HG03196 (cell line): Measurements from ENCODE around the gene ALG2.
A peak's percentile ranks its signal among the peaks of the same experiment; 100 is the strongest.

ENCODE experiments used
- ATAC-seq: cut with Tn5 transposase; IDR thresholded peaks from one replicate; pipeline ENCODE4 v1.9.1; 2021; ENCODE audit not compliant: unreplicated experiment

ALG2 gene

DNA sequence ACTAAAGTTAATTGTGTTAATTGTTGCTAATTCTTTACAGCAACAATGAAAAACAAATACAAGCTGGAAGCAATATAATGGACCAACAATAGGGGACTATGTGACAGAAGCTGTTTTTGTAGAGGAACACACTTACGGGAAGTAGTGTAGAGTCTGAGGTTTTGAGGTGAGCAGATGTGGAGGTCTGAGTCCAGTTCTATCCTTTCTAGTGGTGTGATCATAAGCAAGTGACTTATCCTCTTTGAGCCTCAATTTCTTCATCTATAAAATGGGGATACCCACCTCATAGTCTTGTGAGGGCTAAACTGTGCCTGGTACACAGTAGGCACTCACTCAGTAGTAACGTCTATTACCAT, 28.3 kb downstream of the ALG2 start:
- ATAC-seq: no peak

DNA sequence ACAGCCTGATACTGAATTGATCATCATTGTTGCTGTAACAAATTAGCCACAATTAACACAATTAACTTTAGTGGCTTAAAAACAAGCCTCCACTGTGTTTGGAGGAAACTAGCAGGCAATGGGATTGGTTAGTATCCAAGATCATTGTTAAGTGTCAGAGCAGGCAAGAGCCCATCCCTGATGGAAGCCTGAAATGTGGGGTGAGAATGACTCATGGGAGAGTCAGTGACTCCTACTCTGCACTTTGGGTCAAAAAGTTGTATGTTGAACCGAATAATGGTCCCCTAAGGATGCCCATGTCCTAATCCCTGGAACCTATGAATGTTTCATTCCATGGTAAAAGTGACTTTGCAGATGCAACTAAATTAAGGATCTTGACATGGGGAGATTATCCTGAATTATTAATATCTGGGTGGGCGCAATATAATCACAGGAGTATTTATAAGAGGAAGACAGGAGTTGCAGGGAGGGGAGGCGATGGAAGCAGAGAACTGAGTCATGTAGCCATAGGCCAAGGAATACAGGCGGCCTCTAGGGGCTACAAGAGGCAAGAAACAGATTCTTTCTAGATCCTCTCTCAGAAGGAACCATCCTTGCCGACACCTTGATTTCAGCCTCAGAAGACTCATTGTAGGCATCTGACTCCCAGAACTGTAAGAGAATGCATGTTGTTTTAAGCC, 28.8 kb downstream of the ALG2 start:
- no peak for ATAC-seq

DNA sequence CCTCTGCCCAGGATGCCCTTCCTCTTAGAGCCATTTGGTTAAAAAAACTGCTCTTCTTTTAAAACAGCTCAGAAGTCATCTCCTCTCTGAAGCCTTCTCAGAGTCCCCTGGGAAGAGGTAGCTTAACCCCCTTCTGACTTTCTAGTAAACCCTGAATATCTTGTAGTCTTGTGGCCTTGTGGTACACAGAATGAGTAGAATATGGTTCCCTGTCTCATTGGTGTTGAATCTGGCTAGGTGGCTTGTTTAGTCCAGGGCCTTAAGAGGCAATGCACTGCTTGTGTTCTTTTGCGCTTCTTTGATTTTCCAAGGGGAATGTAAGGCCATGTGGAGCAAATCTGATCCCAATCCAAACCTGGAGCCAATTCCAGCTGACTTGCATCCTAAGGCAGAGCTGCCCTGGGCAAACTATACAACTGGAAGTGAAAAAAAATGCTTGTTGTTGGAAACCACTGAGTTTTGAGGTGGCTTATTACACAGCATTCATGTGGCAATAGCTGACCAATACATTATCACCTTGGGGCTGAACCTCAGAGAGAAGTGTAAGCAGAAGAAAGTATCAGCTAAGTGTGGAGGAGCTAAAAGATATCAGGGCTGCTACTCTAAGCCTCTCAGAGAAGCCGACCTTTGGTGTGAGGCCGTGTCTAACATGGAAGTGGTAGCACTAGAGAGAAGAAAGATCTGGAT, 31.0 kb downstream of the ALG2 start:
- ATAC-seq: no peak

DNA sequence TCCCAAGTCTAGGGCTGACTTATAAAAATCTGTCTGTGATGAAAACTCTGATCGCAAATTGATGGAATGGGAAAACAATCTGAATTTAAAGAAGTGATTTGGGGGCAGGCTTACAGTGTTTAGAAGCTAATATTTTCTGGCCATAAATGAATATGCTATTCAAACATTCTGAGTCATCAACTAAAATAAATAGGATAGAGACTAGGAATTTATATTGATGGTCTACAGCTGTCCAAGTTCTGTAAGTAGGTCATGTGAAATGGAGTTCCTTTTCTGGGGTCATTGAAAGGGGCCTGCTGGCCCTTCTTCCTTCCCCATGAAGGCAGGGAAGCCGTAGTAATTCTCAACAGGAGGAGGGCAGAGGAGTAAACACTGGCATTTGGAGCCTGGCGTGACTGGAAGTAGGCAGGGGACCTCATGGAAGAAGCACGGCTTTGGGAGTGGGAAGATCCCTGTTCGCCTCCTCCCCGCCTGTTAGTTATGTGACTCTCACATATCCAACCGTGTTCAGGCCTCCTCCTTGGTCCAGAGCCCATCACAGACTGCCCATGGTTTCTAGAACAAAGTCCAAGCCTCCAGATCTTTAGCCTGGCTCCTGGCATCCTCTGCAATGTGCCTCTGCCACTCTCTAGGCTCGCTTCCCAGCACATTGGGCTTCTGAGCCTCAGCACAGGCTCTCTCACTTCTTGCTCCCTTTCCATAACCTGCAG, 31.7 kb downstream of the ALG2 start:
- no peak for ATAC-seq

DNA sequence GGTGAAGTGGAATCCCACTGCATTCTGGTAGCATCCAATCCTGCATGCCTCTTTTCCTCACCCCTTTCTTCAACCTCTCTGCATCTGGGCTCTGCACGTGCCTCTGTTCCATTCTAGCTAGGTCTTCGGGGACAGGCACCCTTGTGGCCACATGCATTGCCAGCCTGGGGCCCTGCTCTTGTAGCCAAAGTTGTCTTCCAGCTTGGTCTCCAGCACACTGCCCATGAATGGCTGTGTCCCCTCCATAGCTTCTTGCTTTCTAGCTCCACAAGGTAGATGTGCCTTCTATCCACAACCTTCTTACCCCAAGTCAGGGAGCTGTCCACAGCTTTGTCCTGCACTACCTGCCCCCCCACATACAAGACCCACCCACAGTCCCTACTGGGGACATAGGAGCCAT, 32.6 kb downstream of the ALG2 start:
- no peak for ATAC-seq

DNA sequence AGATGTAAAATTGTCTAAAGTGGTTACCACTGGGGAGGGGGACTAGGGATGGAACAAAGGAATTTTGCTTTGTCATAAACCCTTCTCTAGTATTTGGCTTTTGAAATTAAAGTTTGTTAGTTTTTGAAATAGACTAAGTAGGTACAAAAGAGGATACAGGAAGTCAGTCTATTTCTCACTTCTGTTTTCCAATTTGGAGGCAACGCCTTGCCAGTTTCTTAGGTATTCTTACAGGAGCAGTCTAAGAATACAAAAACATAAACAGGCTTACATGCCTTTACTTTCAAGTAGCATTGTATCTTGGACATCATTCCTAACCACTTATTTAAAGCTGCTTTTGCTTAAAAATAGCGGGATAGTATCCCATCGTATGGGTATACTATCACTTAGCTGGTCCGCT, 34.4 kb downstream of the ALG2 start:
- ATAC-seq: no peak

DNA sequence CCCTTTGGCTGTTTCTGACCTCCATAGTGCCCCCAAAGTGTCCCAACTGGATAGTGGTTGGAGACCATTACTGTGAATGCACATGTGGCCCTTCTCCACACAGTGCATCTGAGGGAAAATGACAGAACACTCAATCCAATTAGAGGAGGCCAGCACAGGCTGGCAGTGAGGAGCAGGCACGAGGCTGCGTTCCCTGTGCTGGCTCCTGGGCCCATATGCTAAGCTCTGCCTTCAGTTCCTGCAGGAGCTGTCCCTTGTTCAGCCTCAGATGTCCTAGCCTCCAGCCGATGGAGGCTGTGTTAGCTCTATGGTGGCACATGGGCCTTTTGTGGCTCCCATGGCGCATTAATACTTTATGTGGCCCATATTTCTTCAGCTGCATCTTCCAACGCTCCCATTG, 35.8 kb downstream of the ALG2 start:
- no peak for ATAC-seq

DNA sequence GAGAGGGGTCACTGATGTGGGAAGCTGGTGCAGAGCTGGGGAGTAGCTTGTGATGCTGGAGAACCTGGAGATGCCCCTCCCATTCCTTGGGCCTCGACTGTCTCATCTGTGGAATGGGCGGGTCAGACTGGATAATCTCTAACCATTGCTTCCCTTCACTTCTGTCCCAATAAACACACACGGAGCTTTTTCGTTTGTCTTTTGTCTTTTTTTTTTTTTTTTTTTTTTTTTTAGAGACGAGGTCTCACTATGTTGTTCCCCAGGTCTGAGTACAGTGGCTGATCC, 36.5 kb downstream of the ALG2 start:
- ATAC-seq: no peak

DNA sequence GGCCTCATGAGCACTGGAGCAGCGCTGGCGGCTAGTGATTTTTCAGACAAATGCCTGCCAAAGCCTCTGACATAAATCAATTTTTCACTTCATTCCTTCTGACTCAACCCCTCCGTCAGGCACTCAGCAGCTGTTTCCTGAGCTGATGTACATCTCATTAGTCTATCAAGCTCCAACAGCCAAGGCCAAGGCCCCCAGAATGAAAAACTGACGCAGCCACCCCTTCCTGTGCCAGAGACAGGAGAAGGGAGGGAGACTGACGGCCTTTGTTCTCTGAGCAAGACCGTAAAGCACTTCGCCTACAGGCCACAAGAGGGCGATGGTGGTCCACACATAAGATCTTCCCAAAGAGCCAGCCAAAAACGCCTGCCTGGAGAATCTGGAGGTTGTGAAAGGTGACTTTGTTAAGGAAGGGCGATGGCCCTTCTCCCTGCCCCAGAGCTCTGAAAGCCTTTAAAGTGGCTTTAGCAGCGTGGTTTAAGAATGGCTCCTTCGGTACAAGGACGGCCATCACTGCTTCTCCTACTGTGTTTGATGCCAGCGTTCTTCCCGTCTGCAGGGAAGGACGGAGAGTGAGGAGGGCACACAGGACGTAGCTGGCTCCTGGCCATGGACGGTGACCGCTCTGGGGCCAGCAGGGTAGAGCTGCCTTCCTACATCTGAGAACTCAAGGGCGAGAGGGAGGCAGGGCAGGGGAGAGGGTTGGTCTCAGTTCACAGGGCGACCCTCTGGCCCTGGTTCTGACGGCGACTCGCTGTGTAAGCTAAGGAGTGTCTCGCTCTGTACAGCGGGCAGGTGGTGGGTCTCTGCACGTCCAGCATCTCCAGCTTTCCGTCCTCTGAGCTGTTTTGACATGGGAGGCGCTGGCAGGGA, 37.0 kb downstream of the ALG2 start:
- peak; percentile 47 for ATAC-seq

DNA sequence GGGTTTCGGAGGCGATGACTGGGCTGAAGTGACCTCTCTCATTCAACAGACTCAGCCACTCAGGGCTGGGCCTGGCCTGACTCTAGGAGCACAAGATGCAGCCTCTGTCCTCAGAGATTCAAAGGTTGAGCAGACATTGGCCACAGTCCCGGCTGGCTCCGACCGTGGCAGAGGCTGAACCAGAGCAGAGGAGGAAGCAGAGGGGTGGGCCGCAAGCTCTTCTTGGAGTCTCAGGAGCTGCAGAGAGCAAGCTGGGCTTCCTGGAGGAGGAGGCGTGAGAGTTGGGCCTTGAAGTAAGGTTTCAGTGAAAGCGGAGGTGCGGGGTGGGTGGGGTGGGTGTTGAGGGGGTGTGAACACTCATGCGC, 37.6 kb downstream of the ALG2 start:
- peak; percentile 1 for ATAC-seq

DNA sequence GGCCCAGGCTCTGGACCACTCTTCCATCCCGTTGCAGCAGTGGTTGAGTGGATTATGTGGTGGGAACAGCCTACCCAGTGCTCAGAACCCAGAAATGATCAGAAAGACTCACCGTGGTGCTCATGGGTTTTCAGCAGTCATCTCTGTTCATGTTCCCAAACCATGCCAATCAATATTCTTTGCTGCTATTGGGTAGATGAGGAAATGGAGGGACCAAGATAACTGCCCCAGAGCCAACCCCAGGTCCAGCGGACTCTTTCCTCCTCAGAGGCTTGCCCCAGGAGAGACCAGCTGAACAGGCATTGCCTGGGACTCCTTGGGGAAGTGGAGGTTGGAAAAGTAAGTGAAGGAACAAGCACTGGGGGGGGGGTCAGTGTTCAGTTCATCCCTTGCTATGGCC, 38.1 kb downstream of the ALG2 start:
- no peak for ATAC-seq

DNA sequence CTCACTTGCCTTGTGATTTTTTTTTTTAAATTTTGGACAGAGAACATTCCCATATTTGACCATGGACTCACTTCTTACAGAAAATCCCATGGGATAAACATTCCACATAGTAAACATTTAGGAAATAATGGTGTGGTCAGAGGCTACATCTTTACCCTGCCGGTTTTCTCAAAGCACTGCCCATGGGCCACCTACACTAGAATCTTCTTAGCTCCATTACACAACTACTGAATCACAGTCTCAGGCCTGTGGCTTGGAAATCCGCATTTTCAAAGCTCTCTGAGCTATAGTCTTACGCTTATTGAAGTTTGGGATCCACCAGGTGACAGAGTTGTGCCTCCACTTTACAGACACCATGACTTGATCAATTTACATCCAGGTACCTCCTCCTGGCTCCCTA, 39.4 kb downstream of the ALG2 start:
- no peak for ATAC-seq

DNA sequence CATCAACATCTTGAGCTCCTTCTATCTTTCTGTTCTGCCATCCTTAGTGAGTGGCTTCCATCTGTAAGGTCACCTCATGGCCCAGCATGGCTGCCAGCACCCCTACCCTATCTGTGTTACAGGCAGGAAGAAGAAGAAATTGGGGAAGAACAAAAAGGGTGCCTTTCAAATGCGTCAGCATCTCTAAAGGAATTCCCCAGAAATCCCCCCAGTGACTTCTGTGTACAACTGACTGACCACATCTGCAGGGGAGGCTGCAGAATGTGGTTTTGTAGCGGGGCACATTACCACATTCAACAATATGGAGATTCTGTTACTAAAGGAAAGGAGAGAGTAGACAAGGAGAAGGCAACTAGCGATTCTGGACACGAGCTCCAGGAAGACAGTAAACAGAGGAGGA, 40.1 kb downstream of the ALG2 start:
- ATAC-seq: peak; percentile 36

DNA sequence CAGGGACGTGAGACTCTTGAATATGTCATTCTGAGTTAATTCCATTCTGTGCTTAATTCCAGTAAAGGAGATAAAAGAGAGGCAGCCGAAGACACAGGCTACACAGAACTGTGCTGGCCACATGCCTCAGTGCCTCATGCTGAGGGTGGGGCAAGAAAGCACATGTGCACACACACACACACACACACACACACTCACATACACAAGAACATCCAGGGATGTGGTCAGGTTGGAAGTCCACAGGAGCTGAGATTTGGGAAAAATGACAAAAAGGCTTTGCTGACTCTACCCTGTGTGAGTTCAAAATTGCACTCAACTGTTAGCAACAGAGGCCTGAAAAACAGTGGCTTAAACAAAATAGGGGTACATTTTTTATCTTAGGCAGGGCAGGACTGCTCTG, 40.5 kb downstream of the ALG2 start:
- no peak for ATAC-seq

DNA sequence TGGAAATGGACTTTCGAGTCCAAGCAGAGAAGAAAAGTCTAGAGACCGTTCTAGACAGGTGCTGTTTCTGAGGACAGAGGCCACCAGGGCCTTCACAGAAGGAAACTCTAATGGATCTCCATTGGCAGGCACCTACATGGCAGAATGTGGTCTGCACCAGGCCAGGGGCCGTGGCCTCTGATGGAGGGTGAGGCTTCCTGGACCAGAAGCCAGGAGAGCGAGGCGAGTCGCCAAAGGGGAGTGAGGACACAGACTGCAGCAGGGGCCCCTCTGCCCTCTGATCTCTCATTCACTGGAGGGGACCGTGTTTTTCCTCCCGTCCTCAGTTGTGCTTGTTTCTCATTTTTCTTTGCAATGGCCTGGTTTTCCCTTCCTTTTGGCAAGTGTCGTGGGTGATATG, 41.1 kb downstream of the ALG2 start:
- ATAC-seq: no peak

DNA sequence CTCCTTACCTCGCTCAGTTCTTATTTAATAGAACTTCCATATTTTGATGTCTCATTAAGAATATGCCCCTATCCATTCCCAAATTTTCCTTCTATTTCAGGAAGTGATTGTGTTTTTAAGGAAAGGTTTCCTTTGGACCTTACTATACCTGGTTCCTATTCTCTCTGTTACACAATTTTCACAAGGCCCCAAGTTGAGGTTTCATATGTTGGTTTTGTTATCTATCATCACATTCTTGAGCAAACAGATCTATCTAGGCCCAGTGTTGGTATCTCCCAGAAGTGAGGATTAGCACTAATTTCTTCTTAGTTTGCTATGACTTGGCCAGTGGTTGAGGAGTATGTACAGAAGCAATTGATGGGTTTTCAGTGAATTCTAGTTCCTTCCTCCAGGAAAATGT, 41.5 kb downstream of the ALG2 start:
- no peak for ATAC-seq

DNA sequence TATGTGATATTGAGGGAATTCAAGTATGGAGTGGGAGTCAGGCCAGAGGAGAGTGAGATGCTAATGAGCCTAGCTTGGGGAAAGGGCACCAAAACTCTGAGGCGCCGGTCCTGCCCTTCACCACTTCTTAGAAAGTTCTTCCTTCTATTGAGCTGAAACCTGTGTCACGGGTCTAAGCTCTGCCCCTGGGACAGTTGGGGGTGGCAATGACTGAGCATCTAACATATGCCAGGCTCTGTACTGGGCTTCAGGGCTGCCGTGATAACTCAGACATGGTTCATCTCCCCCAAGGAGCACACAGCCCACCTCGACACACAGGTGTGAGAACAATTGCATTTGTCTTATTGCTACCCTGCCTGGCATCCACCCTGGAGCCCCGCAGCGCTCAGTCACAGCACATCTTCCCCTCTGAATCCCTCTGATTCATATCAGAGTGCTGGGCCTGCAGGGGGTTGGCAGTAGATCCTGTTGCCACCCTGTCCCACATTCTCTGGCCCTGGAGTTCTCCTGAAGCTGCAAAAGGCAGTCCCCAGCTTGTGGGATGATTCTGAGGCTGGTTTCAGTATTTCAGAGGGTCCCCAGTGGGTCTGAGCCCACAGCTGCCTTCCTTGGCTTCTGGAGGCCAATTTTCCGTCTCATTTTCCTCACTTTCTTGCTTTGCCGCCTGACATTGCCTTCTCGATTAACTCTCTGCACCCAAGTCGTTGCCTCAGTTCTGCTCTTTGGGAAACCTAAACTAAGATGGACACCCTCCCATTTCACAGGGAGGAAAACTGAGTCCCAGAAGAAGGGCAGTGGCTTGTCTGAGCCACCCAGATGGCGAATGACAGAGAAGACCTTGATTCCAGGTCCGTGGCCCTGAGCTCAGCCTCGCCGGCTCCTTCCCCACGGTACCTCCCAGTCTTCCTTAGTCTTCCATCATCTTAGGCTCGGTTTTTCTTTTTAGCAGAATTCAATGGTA, 42.5 kb downstream of the ALG2 start:
- no peak for ATAC-seq

DNA sequence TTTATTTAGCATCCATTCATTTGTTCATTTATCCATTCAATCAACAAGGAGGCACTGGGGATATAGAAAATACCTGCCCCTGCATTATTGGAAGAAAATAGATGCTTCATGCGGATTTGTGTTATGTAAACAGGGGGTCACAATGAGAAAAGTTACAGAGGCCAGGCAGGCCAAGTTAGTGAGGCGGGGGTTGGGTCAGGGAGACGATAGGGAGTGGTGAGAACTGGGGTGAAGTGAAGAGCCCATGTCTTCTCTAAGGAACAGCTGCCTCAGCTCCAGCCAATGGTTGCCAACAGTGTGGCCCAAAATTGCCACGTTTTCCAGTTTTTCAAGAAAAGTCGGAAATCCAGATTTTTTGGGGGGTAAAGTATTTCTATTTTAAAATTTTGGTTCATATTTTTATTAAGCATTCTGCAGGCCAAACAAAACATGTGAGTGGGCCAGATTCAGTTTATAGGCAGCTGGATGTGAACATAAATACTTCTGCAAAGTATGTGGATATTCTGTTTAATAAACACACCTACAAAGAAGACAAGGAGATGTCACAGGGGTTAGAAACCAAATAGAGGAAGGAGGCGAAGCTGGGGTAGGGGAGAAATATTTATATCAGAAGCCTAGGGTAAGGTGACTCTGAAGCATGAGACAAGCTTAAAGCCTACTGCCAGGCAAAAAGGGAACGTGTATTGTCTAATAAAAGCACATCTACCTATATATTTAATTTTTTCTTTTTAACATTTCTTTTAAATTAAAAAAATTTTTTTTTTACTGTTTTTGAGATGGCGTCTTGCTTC, 44.0 kb downstream of the ALG2 start:
- no peak for ATAC-seq

DNA sequence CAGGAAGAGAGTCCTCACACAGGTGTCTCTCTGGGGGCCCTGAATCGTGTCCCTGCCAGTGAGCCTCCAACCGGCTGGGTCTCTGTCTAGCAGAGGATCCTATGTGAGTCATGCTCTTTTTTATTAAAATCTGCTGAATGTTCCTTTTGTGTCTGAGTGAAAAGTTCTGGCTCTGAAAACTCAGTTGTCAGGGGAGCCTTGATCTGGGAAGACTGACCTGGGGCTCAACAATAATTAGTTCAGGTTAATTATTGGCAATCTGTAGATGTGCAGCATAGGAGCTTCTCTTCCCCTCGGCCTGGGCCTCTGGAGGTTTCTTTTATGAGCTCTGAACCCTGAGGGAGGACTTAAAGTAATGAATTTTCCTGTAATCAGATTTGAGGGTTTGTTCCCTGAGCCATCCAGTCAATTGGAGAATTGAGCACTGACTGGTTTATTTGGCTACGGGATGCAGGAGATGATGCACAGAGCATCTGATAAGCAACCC, 45.2 kb downstream of the ALG2 start:
- ATAC-seq: no peak
